ENCODE results near the gene NSMF. TPM values are rescaled to one million over a fixed set of nuclear protein-coding genes. Genes with fewer than 3 reads are reported as not detected.

NSMF gene
- total RNA-seq, 1 experiment from 2014 or later: 52.7 TPM

- TF ChIP-seq CTCF (conservative IDR thresholded peaks at IDR 0.05; ENCODE audit: low read depth, low read length) (no peak), EZH2 (IDR thresholded peaks at IDR 0.05; ENCODE audit: borderline replicate concordance, low read depth, low read length, poor library complexity, severe bottlenecking) (no peak)
- CTCF ChIA-PET: interaction anchor here (1.2 kb wide), 1 partner anchor 83 kb away, joined by 7 read pairs; the partner anchor contains the start of gene EXD3
- Histone ChIP-seq H3K4me3 (ENCODE audit: low read depth, low read length, poor library complexity, severe bottlenecking) (no peak overlapping the region), H3K4me1 (ENCODE audit: insufficient read depth, low read length, poor library complexity, severe bottlenecking) (no peaks in the 10 kb centered on the region), H3K9me3 (ENCODE audit: low read depth, low read length, poor library complexity, severe bottlenecking) (no peaks in the 10 kb centered on the region), H3K27me3 (replicated peaks; ENCODE audit: insufficient read depth, low read depth, low read length, poor library complexity) (no peaks in the 10 kb centered on the region), H3K27ac (ENCODE audit: low read depth, low read length, poor library complexity, severe bottlenecking) (no peak overlapping the region), H3K36me3 (ENCODE audit: insufficient read depth, low read length, poor library complexity, severe bottlenecking) (no peaks in the 10 kb centered on the region)
- DNase-seq (ENCODE audit: low spot score): no peak
- intact Hi-C loops (cut with micrococcal nuclease; ENCODE audit: unreplicated experiment): no loop called here
- POLR2A ChIA-PET (ENCODE audit: low non-redundant PET): interaction anchor here (0.6 kb wide), 1 partner anchor 128 kb away, joined by 5 read pairs; no protein-coding TSS in a partner anchor
- no TSS peak for BruUV-seq (replicated peaks)
Measured at GRCh38 chr9:137505421-137506140, 46.4 kb upstream of the NSMF start.

- H3K4me3 ChIP-seq (ENCODE audit: low read depth, low read length, poor library complexity, severe bottlenecking): no peak overlapping the region
- H3K27me3 ChIP-seq (replicated peaks; ENCODE audit: insufficient read depth, low read depth, low read length, poor library complexity): no peaks in the 10 kb centered on the region
- no peak for DNase-seq (ENCODE audit: low spot score)
- no peaks in the 10 kb centered on the region for H3K36me3 ChIP-seq (ENCODE audit: insufficient read depth, low read length, poor library complexity, severe bottlenecking)
- H3K27ac ChIP-seq (ENCODE audit: low read depth, low read length, poor library complexity, severe bottlenecking): no peak overlapping the region
- BruUV-seq (replicated peaks): no TSS peak
- POLR2A ChIA-PET (ENCODE audit: low non-redundant PET): no interaction called here
- H3K9me3 ChIP-seq (ENCODE audit: low read depth, low read length, poor library complexity, severe bottlenecking): no peaks in the 10 kb centered on the region
- CTCF ChIA-PET: interaction anchor here (0.7 to 1.2 kb wide), 2 partner anchors 22 to 82 kb away, joined by 5 to 7 read pairs; partner anchors contain the start of gene EXD3
- TF ChIP-seq EZH2 (IDR thresholded peaks at IDR 0.05; ENCODE audit: borderline replicate concordance, low read depth, low read length, poor library complexity, severe bottlenecking) (no peak), CTCF (conservative IDR thresholded peaks at IDR 0.05; ENCODE audit: low read depth, low read length) (no peak)
- no peaks in the 10 kb centered on the region for H3K4me1 ChIP-seq (ENCODE audit: insufficient read depth, low read length, poor library complexity, severe bottlenecking)
- intact Hi-C loops (cut with micrococcal nuclease; ENCODE audit: unreplicated experiment): no loop called here
Measured at GRCh38 chr9:137504432-137504777, 45.3 kb upstream of the NSMF start.

- intact Hi-C loops (cut with micrococcal nuclease; ENCODE audit: unreplicated experiment): no loop called here
- POLR2A ChIA-PET (ENCODE audit: low non-redundant PET): no interaction called here
- Histone ChIP-seq H3K36me3 (ENCODE audit: insufficient read depth, low read length, poor library complexity, severe bottlenecking) (no peaks in the 10 kb centered on the region), H3K27me3 (replicated peaks; ENCODE audit: insufficient read depth, low read depth, low read length, poor library complexity) (no peaks in the 10 kb centered on the region), H3K9me3 (ENCODE audit: low read depth, low read length, poor library complexity, severe bottlenecking) (no peaks in the 10 kb centered on the region), H3K27ac (ENCODE audit: low read depth, low read length, poor library complexity, severe bottlenecking) (no peak overlapping the region), H3K4me1 (ENCODE audit: insufficient read depth, low read length, poor library complexity, severe bottlenecking) (no peaks in the 10 kb centered on the region), H3K4me3 (ENCODE audit: low read depth, low read length, poor library complexity, severe bottlenecking) (no peak overlapping the region)
- CTCF ChIA-PET: no interaction called here
- DNase-seq (ENCODE audit: low spot score): peak; percentile 47
- no TSS peak for BruUV-seq (replicated peaks)
- TF ChIP-seq CTCF (conservative IDR thresholded peaks at IDR 0.05; ENCODE audit: low read depth, low read length): no peak
- TF ChIP-seq EZH2 (IDR thresholded peaks at IDR 0.05; ENCODE audit: borderline replicate concordance, low read depth, low read length, poor library complexity, severe bottlenecking): no peak
Measured at GRCh38 chr9:137502008-137502911, 43.1 kb upstream of the NSMF start.
